GM12878 (cell line): ENCODE measurements around the gene GPLD1. TPM values are rescaled to one million over a fixed set of nuclear protein-coding genes. Genes with fewer than 3 reads are reported as not detected.

Experiments
- ATAC-seq: fragments of 200-7000 bp; cut with Tn5 transposase; 3 replicates; pipeline ENCODE4 v1.9.1; 2020; ENCODE audit warnings: mild to moderate bottlenecking, moderate library complexity
- BruUV-seq: library from RNA; stranded (reverse); fragments of 400-500 nt; replicated peaks from 2 replicates; lab custom pipeline; 2021; lab: Mats Ljungman, UMichigan
- CTCF ChIA-PET: fragments of 300-600 bp; sonication (Branson Sonifier 250); formaldehyde crosslinking; extraction: SDS; loops from one replicate; lab custom pipeline; 2021; ENCODE audit warnings: inconsistent platforms; lab: Yijun Ruan, JAX
- POLR2A ChIA-PET: fragments of 350-600 bp; formaldehyde crosslinking; extraction: SDS; loops from one replicate; lab custom pipeline; 2021; ENCODE audit warnings: inconsistent platforms; lab: Charles Lee
- RAD21 ChIA-PET: fragments of 300-600 bp; sonication (Branson Sonifier 250); formaldehyde crosslinking; loops from one replicate; lab custom pipeline; 2023; ENCODE audit warnings: antibody characterized with exemption; ENCODE audit not compliant: unreplicated experiment; lab: Charles Lee
- SMC1A ChIA-PET: fragments of 300-600 bp; sonication (Branson Sonifier 250); formaldehyde crosslinking; loops from one replicate; lab custom pipeline; 2023; ENCODE audit not compliant: unreplicated experiment, uncharacterized antibody; lab: Charles Lee
- DNase-seq: peaks from one replicate; pipeline ENCODE4 v3.0.0-alpha.2; 2011; ENCODE audit warnings: low read depth, low spot score
- FAIRE-seq: peaks from 3 replicates; lab custom pipeline; 2011; peaks lifted over from hg19 to GRCh38; lab: Jason Lieb, UNC
- H2AFZ ChIP-seq: 2 replicates; pipeline ENCODE4 v1.6.0; 2011; ENCODE audit warnings: low read depth, low read length, control low read depth; ENCODE audit not compliant: control insufficient read depth
- H3K27ac ChIP-seq: 2 replicates; pipeline ENCODE4 v1.5.1; 2011; ENCODE audit warnings: control low read depth; ENCODE audit not compliant: control insufficient read depth, insufficient read depth
- H3K27me3 ChIP-seq, 2 experiments: replicated peaks in 1 of 2; 2 replicates each; pipeline versions ENCODE4 v1.6.0 to v1.6.1; 2011; ENCODE audit warnings: low read length in 1 of 2; ENCODE audit not compliant: control insufficient read depth in 2 of 2, insufficient read depth in 2 of 2
- H3K36me3 ChIP-seq, 2 experiments: 2 replicates each; pipeline ENCODE4 v1.5.1; 2011; ENCODE audit warnings: low read length in 1 of 2; ENCODE audit not compliant: control insufficient read depth in 2 of 2, insufficient read depth in 2 of 2
- H3K4me1 ChIP-seq: 2 replicates; pipeline ENCODE4 v1.6.1; 2011; ENCODE audit warnings: mild to moderate bottlenecking, low read length, moderate library complexity, mixed read lengths; ENCODE audit not compliant: control insufficient read depth, insufficient read depth
- H3K4me2 ChIP-seq: 2 replicates; pipeline ENCODE4 v1.6.0; 2011; ENCODE audit warnings: control low read depth; ENCODE audit not compliant: control insufficient read depth, insufficient read depth
- H3K4me3 ChIP-seq: fragments of 200-600 bp; sonication (generic); 2 replicates; pipeline ENCODE4 v1.5.1; 2016
- H3K79me2 ChIP-seq: 2 replicates; pipeline ENCODE4 v1.6.0; 2011; ENCODE audit warnings: low read length; ENCODE audit not compliant: control insufficient read depth, insufficient read depth
- H3K9ac ChIP-seq: 2 replicates; pipeline ENCODE4 v1.8.0; 2011; ENCODE audit warnings: low read length, control low read depth, mixed read lengths; ENCODE audit not compliant: control insufficient read depth, insufficient read depth
- H3K9me3 ChIP-seq: replicated peaks from 3 replicates; pipeline ENCODE4 v1.5.1; 2011; ENCODE audit warnings: mild to moderate bottlenecking, low read length; ENCODE audit not compliant: control insufficient read depth, insufficient read depth
- H4K20me1 ChIP-seq: 2 replicates; pipeline ENCODE4 v1.6.0; 2011; ENCODE audit not compliant: control insufficient read depth, insufficient read depth
- ETV6 ChIP-seq, 2 experiments: fragments of 450-650 bp in 1 of 2; IDR thresholded peaks in 1 of 2; conservative IDR thresholded peaks in 1 of 2; 2 replicates each; pipeline ENCODE4 v1.6.1; 2014; ENCODE audit warnings: antibody characterized with exemption in 1 of 2, borderline replicate concordance in 1 of 2, low read depth in 1 of 2, mild to moderate bottlenecking in 1 of 2, moderate library complexity in 1 of 2
- JUNB ChIP-seq: IDR thresholded peaks from 2 replicates; pipeline ENCODE4 v1.6.1; 2016; ENCODE audit warnings: antibody characterized with exemption, mild to moderate bottlenecking
- LARP7 ChIP-seq: fragments of 450-650 bp; IDR thresholded peaks from 2 replicates; pipeline ENCODE4 v1.6.1; 2017; ENCODE audit warnings: mild to moderate bottlenecking
- PAX8 ChIP-seq: fragments of 450-650 bp; IDR thresholded peaks from 2 replicates; pipeline ENCODE4 v1.6.1; 2017; ENCODE audit warnings: mild to moderate bottlenecking, moderate library complexity
- RFX5 ChIP-seq: IDR thresholded peaks from 2 replicates; pipeline ENCODE4 v1.6.1; 2011; ENCODE audit warnings: low read depth, low read length, improper control_type of control experiment
- SMC3 ChIP-seq: IDR thresholded peaks from 2 replicates; pipeline ENCODE4 v1.6.1; 2011; ENCODE audit warnings: low read length, improper control_type of control experiment, borderline replicate concordance
- ZBED1 ChIP-seq: IDR thresholded peaks from 2 replicates; pipeline ENCODE4 v1.6.1; 2016; ENCODE audit warnings: borderline replicate concordance
- WGBS: methylation state at CpG from one replicate; pipeline ENCODE4 v1.1.6; 2016; ENCODE audit warnings: low lambda C conversion rate; ENCODE audit not compliant: insufficient replicate concordance, insufficient coverage; ENCODE audit errors: missing lambda C conversion rate; 5-methylcytosine and 5-hydroxymethylcytosine counted together
- in situ Hi-C: fragments of 300-500 bp; cut with MboI; formaldehyde crosslinking; loops from 9 replicates; pipeline ENCODE4 v1.14.3; 2018; ENCODE audit warnings: mixed read lengths
- intact Hi-C: fragments of 100-400 bp; cut with micrococcal nuclease; formaldehyde crosslinking; loops from one replicate; pipeline ENCODE4 v1.14.2; 2022; ENCODE audit not compliant: unreplicated experiment
- polyA plus RNA-seq, 11 experiments: library from polyadenylated mRNA; depleted of rRNA in 4 of 11; unstranded in 6 of 11; stranded (reverse) in 5 of 11; fragments of >200 nt; fragmentation: Nextera tagmentation in 4 of 11; fragmentation: Illumina TruSeq in 1 of 11; extraction: Ambion mirVana in 4 of 11; extraction: Trizol in 1 of 11; gene quantifications; 1 replicate in 1 of 11; 2 replicates in 10 of 11; pipeline versions ENCODE4 v1.2.1 to v1.2.3, GENCODE V29; 2011 to 2016; ENCODE audit warnings: inconsistent platforms in 2 of 11, missing spikeins in 2 of 11, low read depth in 1 of 11
- total RNA-seq, 4 experiments: library from RNA; depleted of rRNA in 3 of 4; stranded (reverse); fragments of >200 nt in 3 of 4; fragmentation: Illumina TruSeq in 1 of 4; extraction: Trizol in 1 of 4; gene quantifications; 2 replicates each; pipeline versions ENCODE4 v1.2.1 to v1.2.3, GENCODE V29; 2013 to 2021

GPLD1 gene
- total and polyA plus RNA-seq, 10 of the 15 experiments (the other 5 are each of a cell fraction or from before 2014, with no cell fraction given): 0.04 to 1.0 (median 0.69) TPM

DNA sequence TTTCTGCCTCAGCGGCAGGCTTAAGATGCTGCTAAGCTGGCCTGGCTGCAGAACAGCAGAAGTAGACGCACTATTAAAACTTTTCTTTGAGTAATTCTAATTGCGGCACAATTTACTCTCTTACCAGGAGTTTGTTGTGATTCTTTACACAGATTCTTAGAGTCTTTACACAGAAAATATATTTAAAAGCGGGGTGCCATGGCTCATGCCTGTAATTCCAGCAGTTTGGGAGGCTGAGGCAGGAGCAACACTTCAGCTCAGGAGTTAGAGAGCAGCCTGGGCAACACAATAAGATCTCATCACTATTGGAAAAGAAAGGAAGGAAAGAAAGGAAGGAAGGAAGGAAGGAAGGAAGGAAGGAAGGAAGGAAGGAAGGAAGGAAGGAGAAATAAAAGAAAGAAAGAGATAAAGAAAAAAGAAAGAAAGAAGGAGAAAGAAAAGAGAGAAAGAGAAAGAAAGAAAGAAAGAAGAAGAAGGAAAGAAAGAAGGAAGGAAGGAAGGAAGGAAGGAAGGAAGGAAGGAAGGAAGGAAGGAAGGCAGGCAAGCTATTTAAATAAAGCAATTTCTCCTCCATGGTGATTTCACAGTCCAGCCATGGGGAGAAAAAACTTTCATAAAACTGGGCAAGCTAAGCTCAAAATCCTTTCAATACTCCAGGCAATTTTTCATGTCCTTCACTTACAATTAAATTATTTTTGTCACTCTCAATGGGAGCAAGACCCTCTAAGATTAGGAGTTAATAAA, 107.7 kb downstream of the GPLD1 start:
- no peak overlapping the region for H3K9ac ChIP-seq
- no peaks in the 10 kb centered on the region for H3K27me3 ChIP-seq
- no peaks in the 10 kb centered on the region for H4K20me1 ChIP-seq
- WGBS: 73% methylated on average over 4 of the region's 4 CpGs
- no peak for FAIRE-seq
- no peak overlapping the region for H2AFZ ChIP-seq
- SMC1A ChIA-PET: interaction anchor here (0.6 to 1.3 kb wide), 3 partner anchors 27 to 118 kb away, joined by 3 to 4 read pairs (median 3); no protein-coding TSS in a partner anchor
- no TSS peak for BruUV-seq
- intact Hi-C loops (no loop called here), in situ Hi-C loops (no loop called here)
- H3K4me2 ChIP-seq: no peak overlapping the region
- POLR2A ChIA-PET: no interaction called here
- ATAC-seq: no peak
- RAD21 ChIA-PET: no interaction called here
- H3K9me3 ChIP-seq: no peaks in the 10 kb centered on the region
- no peak overlapping the region for H3K27ac ChIP-seq
- peaks cover 7% of the 10 kb centered on the region for H3K4me1 ChIP-seq
- no peak for TF ChIP-seq SMC3
- TF ChIP-seq RFX5: no peak
- TF ChIP-seq ETV6 (conservative IDR thresholded peaks at IDR 0.05 in 1 of 2, IDR thresholded peaks at IDR 0.05 in 1 of 2; ENCODE audit: borderline replicate concordance in 1 of 2, low read depth in 1 of 2): peak in 1 of 2 experiments; percentile 28; a peak in 1 of 4 replicates
- TF ChIP-seq PAX8: no peak
- no peak for TF ChIP-seq LARP7
- H3K79me2 ChIP-seq: no peaks in the 10 kb centered on the region
- CTCF ChIA-PET: no interaction called here
- H3K4me3 ChIP-seq: no peak overlapping the region
- no peak for DNase-seq
- no peaks in the 10 kb centered on the region for H3K36me3 ChIP-seq

DNA sequence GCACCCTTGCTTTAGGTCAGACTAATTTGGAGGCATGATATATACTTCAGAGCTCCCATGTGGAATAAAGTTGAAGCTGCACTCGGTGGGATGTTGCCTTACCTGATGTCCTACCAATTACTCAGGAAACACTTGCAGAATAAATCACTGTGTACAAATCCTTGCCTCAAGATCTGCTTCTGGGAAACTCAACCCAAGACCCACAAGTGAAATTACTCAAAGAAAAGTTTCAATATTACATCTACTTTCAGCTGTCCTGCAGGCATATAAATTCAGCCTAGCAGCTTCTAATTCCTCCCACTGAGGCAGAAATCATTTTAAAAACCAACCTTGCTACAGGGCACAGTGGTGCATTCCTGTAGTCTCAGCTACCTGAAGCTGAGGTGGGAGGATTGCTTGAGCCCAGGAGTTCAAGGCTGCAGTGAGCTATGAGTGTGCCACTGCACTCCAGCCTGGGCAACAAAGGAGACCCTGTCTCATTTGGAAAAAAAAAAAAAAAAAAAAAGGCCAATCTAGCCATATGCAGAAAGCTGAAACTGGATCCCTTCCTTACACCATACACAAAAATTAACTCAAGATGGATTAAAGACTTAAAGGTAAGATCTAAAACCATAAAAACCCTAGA, 110.8 kb downstream of the GPLD1 start:
- CTCF ChIA-PET: interaction anchor here (0.6 kb wide), 1 partner anchor 34 kb away, joined by 3 read pairs; no protein-coding TSS in a partner anchor
- Histone ChIP-seq H3K4me1 (peaks cover 7% of the 10 kb centered on the region), H2AFZ (no peak overlapping the region), H3K9ac (no peak overlapping the region), H3K4me2 (no peak overlapping the region), H3K36me3 (no peaks in the 10 kb centered on the region), H3K27ac (no peak overlapping the region), H3K4me3 (no peak overlapping the region), H3K79me2 (no peaks in the 10 kb centered on the region), H3K9me3 (no peaks in the 10 kb centered on the region), H4K20me1 (no peaks in the 10 kb centered on the region), H3K27me3 (no peaks in the 10 kb centered on the region)
- POLR2A ChIA-PET: no interaction called here
- RAD21 ChIA-PET: interaction anchor here (1.5 kb wide), 1 partner anchor 25 kb away, joined by 5 read pairs; no protein-coding TSS in a partner anchor
- DNase-seq: no peak
- FAIRE-seq: no peak
- BruUV-seq: no TSS peak
- SMC1A ChIA-PET: no interaction called here
- in situ Hi-C loops (no loop called here), intact Hi-C loops (no loop called here)
- peak; percentile 74 for ATAC-seq
- peak; percentile 49; the same call in 1 of the 2 replicates for TF ChIP-seq JUNB
- TF ChIP-seq ZBED1: no peak
- WGBS: 0% methylated on average over 1 of the region's 1 CpG

Other genes with a start within 250 kb of the GPLD1 start
- gene DCDC2, start 131.5 kb downstream of the GPLD1 start, total RNA-seq (2014; rRNA removed): under 0.01 TPM in 1 of 2 replicates, not detected in the other
- gene DCDC2, start 131.5 kb downstream of the GPLD1 start, total RNA-seq (2014; rRNA removed; fragmentation: Illumina TruSeq; extraction: Trizol): not detected in 2 replicates
- gene DCDC2, start 131.5 kb downstream of the GPLD1 start, total RNA-seq (2021): not detected in 2 replicates
- not detected in 2 replicates for gene DCDC2, start 131.5 kb downstream of the GPLD1 start, polyA plus RNA-seq (2011; rRNA removed)
- gene DCDC2, start 131.5 kb downstream of the GPLD1 start, polyA plus RNA-seq (2014; fragmentation: Illumina TruSeq; extraction: Trizol): 0.03 and 0.11 TPM in 2 replicates
- gene DCDC2, start 131.5 kb downstream of the GPLD1 start, polyA plus RNA-seq (2014; fragmentation: Nextera tagmentation; extraction: Ambion mirVana): not detected
- gene DCDC2, start 131.5 kb downstream of the GPLD1 start, polyA plus RNA-seq (2014; rRNA removed): not detected in 2 replicates
- gene DCDC2, start 131.5 kb downstream of the GPLD1 start, polyA plus RNA-seq (2016; fragmentation: Nextera tagmentation; extraction: Ambion mirVana): not detected
- 18.0 and 20.7 TPM in 2 replicates for gene MRS2, start 86.6 kb downstream of the GPLD1 start, total RNA-seq (2014; rRNA removed)
- 20.9 and 22.0 TPM in 2 replicates for gene MRS2, start 86.6 kb downstream of the GPLD1 start, total RNA-seq (2014; rRNA removed; fragmentation: Illumina TruSeq; extraction: Trizol)
- 25.6 and 25.7 TPM in 2 replicates for gene MRS2, start 86.6 kb downstream of the GPLD1 start, total RNA-seq (2021)
- 29.0 and 43.5 TPM in 2 replicates for gene MRS2, start 86.6 kb downstream of the GPLD1 start, polyA plus RNA-seq (2011; rRNA removed)
- 23.7 and 26.2 TPM in 2 replicates for gene MRS2, start 86.6 kb downstream of the GPLD1 start, polyA plus RNA-seq (2014; fragmentation: Illumina TruSeq; extraction: Trizol)
- 10 to 100 TPM in 1 of 2 experiments, 1 to 10 TPM in 1; 7.5 to 12.6 TPM for gene MRS2, start 86.6 kb downstream of the GPLD1 start, polyA plus RNA-seq (2014; fragmentation: Nextera tagmentation; extraction: Ambion mirVana)
- 19.0 and 24.8 TPM in 2 replicates for gene MRS2, start 86.6 kb downstream of the GPLD1 start, polyA plus RNA-seq (2014; rRNA removed)
- gene MRS2, start 86.6 kb downstream of the GPLD1 start, polyA plus RNA-seq (2016; fragmentation: Nextera tagmentation; extraction: Ambion mirVana): 10 to 100 TPM; 26.7 to 29.9 TPM
- 10.2 and 10.6 TPM in 2 replicates for gene ALDH5A1, start 5.4 kb upstream of the GPLD1 start, total RNA-seq (2014; rRNA removed)
- 6.5 and 8.5 TPM in 2 replicates for gene ALDH5A1, start 5.4 kb upstream of the GPLD1 start, total RNA-seq (2014; rRNA removed; fragmentation: Illumina TruSeq; extraction: Trizol)
- gene ALDH5A1, start 5.4 kb upstream of the GPLD1 start, total RNA-seq (2021): 13.8 and 15.3 TPM in 2 replicates
- gene ALDH5A1, start 5.4 kb upstream of the GPLD1 start, polyA plus RNA-seq (2011; rRNA removed): 6.2 and 7.7 TPM in 2 replicates
- 12.5 and 13.5 TPM in 2 replicates for gene ALDH5A1, start 5.4 kb upstream of the GPLD1 start, polyA plus RNA-seq (2014; fragmentation: Illumina TruSeq; extraction: Trizol)
- 1 to 10 TPM; 2.6 to 6.9 TPM for gene ALDH5A1, start 5.4 kb upstream of the GPLD1 start, polyA plus RNA-seq (2014; fragmentation: Nextera tagmentation; extraction: Ambion mirVana)
- gene ALDH5A1, start 5.4 kb upstream of the GPLD1 start, polyA plus RNA-seq (2014; rRNA removed): 10.6 and 11.0 TPM in 2 replicates
- 10 to 100 TPM in 1 of 2 experiments, 1 to 10 TPM in 1; 8.2 to 11.9 TPM for gene ALDH5A1, start 5.4 kb upstream of the GPLD1 start, polyA plus RNA-seq (2016; fragmentation: Nextera tagmentation; extraction: Ambion mirVana)
- 0.05 TPM in 1 of 2 replicates, not detected in the other for gene KIAA0319, start 156.6 kb upstream of the GPLD1 start, total RNA-seq (2014; rRNA removed)
- 0.04 TPM in 1 of 2 replicates, not detected in the other for gene KIAA0319, start 156.6 kb upstream of the GPLD1 start, total RNA-seq (2014; rRNA removed; fragmentation: Illumina TruSeq; extraction: Trizol)
- 0.03 and 0.05 TPM in 2 replicates for gene KIAA0319, start 156.6 kb upstream of the GPLD1 start, total RNA-seq (2021)
- gene KIAA0319, start 156.6 kb upstream of the GPLD1 start, polyA plus RNA-seq (2011; rRNA removed): 0.01 TPM in 1 of 2 replicates, not detected in the other
- 0.06 and 0.09 TPM in 2 replicates for gene KIAA0319, start 156.6 kb upstream of the GPLD1 start, polyA plus RNA-seq (2014; fragmentation: Illumina TruSeq; extraction: Trizol)
- gene KIAA0319, start 156.6 kb upstream of the GPLD1 start, polyA plus RNA-seq (2014; fragmentation: Nextera tagmentation; extraction: Ambion mirVana): under 1 TPM in 1 of 2 experiments, not detected in 1; 0.02 TPM
- 0.03 and 0.08 TPM in 2 replicates for gene KIAA0319, start 156.6 kb upstream of the GPLD1 start, polyA plus RNA-seq (2014; rRNA removed)
- gene KIAA0319, start 156.6 kb upstream of the GPLD1 start, polyA plus RNA-seq (2016; fragmentation: Nextera tagmentation; extraction: Ambion mirVana): under 1 TPM; 0.05 to 0.09 TPM
- gene TDP2, start 177.3 kb upstream of the GPLD1 start, total RNA-seq (2014; rRNA removed): 32.1 and 35.1 TPM in 2 replicates
- 30.4 and 32.9 TPM in 2 replicates for gene TDP2, start 177.3 kb upstream of the GPLD1 start, total RNA-seq (2014; rRNA removed; fragmentation: Illumina TruSeq; extraction: Trizol)
- gene TDP2, start 177.3 kb upstream of the GPLD1 start, total RNA-seq (2021): 35.8 and 38.1 TPM in 2 replicates
- 48.7 and 71.6 TPM in 2 replicates for gene TDP2, start 177.3 kb upstream of the GPLD1 start, polyA plus RNA-seq (2011; rRNA removed)
- 52.5 and 59.2 TPM in 2 replicates for gene TDP2, start 177.3 kb upstream of the GPLD1 start, polyA plus RNA-seq (2014; fragmentation: Illumina TruSeq; extraction: Trizol)
- gene TDP2, start 177.3 kb upstream of the GPLD1 start, polyA plus RNA-seq (2014; fragmentation: Nextera tagmentation; extraction: Ambion mirVana): 10 to 100 TPM; 24.4 to 29.8 TPM
- gene TDP2, start 177.3 kb upstream of the GPLD1 start, polyA plus RNA-seq (2014; rRNA removed): 35.3 and 39.6 TPM in 2 replicates
- gene TDP2, start 177.3 kb upstream of the GPLD1 start, polyA plus RNA-seq (2016; fragmentation: Nextera tagmentation; extraction: Ambion mirVana): 10 to 100 TPM; 50.5 to 53.3 TPM
- gene ACOT13, start 177.5 kb upstream of the GPLD1 start, total RNA-seq (2014; rRNA removed): 6.0 and 7.5 TPM in 2 replicates
- gene ACOT13, start 177.5 kb upstream of the GPLD1 start, total RNA-seq (2014; rRNA removed; fragmentation: Illumina TruSeq; extraction: Trizol): 26.6 and 28.2 TPM in 2 replicates
- gene ACOT13, start 177.5 kb upstream of the GPLD1 start, total RNA-seq (2021): 28.6 and 33.8 TPM in 2 replicates
- gene ACOT13, start 177.5 kb upstream of the GPLD1 start, polyA plus RNA-seq (2011; rRNA removed): 31.4 and 48.4 TPM in 2 replicates
- gene ACOT13, start 177.5 kb upstream of the GPLD1 start, polyA plus RNA-seq (2014; fragmentation: Illumina TruSeq; extraction: Trizol): 41.9 and 46.5 TPM in 2 replicates
- gene ACOT13, start 177.5 kb upstream of the GPLD1 start, polyA plus RNA-seq (2014; fragmentation: Nextera tagmentation; extraction: Ambion mirVana): 10 to 100 TPM; 54.8 to 60.6 TPM
- 19.6 and 26.8 TPM in 2 replicates for gene ACOT13, start 177.5 kb upstream of the GPLD1 start, polyA plus RNA-seq (2014; rRNA removed)
- gene ACOT13, start 177.5 kb upstream of the GPLD1 start, polyA plus RNA-seq (2016; fragmentation: Nextera tagmentation; extraction: Ambion mirVana): 10 to 100 TPM; 55.7 to 57.1 TPM
- gene C6orf62, start 229.6 kb upstream of the GPLD1 start, total RNA-seq (2014; rRNA removed): 55.6 and 61.5 TPM in 2 replicates
- gene C6orf62, start 229.6 kb upstream of the GPLD1 start, total RNA-seq (2014; rRNA removed; fragmentation: Illumina TruSeq; extraction: Trizol): 92.2 and 92.7 TPM in 2 replicates
- gene C6orf62, start 229.6 kb upstream of the GPLD1 start, total RNA-seq (2021): 111 and 113 TPM in 2 replicates
- gene C6orf62, start 229.6 kb upstream of the GPLD1 start, polyA plus RNA-seq (2011; rRNA removed): 128 and 158 TPM in 2 replicates
- gene C6orf62, start 229.6 kb upstream of the GPLD1 start, polyA plus RNA-seq (2014; fragmentation: Illumina TruSeq; extraction: Trizol): 125 and 161 TPM in 2 replicates
- 100 to 1,000 TPM; 196 to 565 TPM for gene C6orf62, start 229.6 kb upstream of the GPLD1 start, polyA plus RNA-seq (2014; fragmentation: Nextera tagmentation; extraction: Ambion mirVana)
- gene C6orf62, start 229.6 kb upstream of the GPLD1 start, polyA plus RNA-seq (2014; rRNA removed): 66.8 and 73.9 TPM in 2 replicates
- gene C6orf62, start 229.6 kb upstream of the GPLD1 start, polyA plus RNA-seq (2016; fragmentation: Nextera tagmentation; extraction: Ambion mirVana): 100 to 1,000 TPM; 290 to 309 TPM